ENCODE data around the gene APOBEC3H. TPM values are rescaled to one million over a fixed set of nuclear protein-coding genes. Genes with fewer than 3 reads are reported as not detected.

Gene APOBEC3H
- total RNA-seq, 1 experiment from 2014 or later: not detected

DNA sequence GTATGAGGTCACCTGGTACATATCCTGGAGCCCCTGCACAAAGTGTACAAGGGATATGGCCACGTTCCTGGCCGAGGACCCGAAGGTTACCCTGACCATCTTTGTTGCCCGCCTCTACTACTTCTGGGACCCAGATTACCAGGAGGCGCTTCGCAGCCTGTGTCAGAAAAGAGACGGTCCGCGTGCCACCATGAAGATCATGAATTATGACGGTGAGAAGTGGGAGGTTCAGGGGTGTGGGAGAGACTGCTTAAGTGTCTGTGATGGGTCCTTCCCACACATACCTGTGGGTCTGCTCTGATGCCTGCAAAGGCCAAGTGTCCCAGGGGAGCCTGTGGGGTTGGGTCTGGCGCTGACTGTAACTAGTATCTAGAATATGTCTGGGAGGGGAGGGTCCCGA is 16.0 kb upstream of the APOBEC3H start:
- no peaks in the 10 kb centered on the region; the same call in 1 of the 2 replicates for H3K4me1 ChIP-seq (ENCODE audit: control insufficient read depth, insufficient read depth, low read length)
- H3K4me3 ChIP-seq (ENCODE audit: low read depth in 2 of 2, low read length in 2 of 2): no peak overlapping the region
- ChIA-PET POLR2A (no interaction called here), CTCF (interaction anchor here (0.6 kb wide), 1 partner anchor 16 kb away, joined by 6 read pairs; no protein-coding TSS in a partner anchor)
- H3K27ac ChIP-seq (ENCODE audit: low read length): no peak overlapping the region
- in situ Hi-C loops (cut with HindIII; ENCODE audit: low pct_unique_long_range_greater_than_20kb, low sequenced_read_pairs): no loop called here
- H3K36me3 ChIP-seq (ENCODE audit: control insufficient read depth, insufficient read depth, low read length): no peaks in the 10 kb centered on the region
- no peak for DNase-seq (ENCODE audit: low read depth, low spot score)
- no TSS peak for BruUV-seq (replicated peaks)
- ATAC-seq: no peak
- TF ChIP-seq, protein P1, sequence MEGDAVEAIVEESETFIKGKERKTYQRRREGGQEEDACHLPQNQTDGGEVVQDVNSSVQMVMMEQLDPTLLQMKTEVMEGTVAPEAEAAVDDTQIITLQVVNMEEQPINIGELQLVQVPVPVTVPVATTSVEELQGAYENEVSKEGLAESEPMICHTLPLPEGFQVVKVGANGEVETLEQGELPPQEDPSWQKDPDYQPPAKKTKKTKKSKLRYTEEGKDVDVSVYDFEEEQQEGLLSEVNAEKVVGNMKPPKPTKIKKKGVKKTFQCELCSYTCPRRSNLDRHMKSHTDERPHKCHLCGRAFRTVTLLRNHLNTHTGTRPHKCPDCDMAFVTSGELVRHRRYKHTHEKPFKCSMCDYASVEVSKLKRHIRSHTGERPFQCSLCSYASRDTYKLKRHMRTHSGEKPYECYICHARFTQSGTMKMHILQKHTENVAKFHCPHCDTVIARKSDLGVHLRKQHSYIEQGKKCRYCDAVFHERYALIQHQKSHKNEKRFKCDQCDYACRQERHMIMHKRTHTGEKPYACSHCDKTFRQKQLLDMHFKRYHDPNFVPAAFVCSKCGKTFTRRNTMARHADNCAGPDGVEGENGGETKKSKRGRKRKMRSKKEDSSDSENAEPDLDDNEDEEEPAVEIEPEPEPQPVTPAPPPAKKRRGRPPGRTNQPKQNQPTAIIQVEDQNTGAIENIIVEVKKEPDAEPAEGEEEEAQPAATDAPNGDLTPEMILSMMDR (IDR thresholded peaks at IDR 0.05): no peak
- TF ChIP-seq TCF7L2 (IDR thresholded peaks at IDR 0.05; ENCODE audit: low read depth, low read length): no peak
- no peak for TF ChIP-seq POLR2AphosphoS5 (IDR thresholded peaks at IDR 0.05; ENCODE audit: low read depth, low read length)
- H3K9me3 ChIP-seq (ENCODE audit: control insufficient read depth, insufficient read depth, low read depth, low read length): no peaks in the 10 kb centered on the region
- intact Hi-C loops (cut with micrococcal nuclease; ENCODE audit: unreplicated experiment): no loop called here
- no peaks in the 10 kb centered on the region for H3K27me3 ChIP-seq (ENCODE audit: control insufficient read depth, insufficient read depth, low read length)

DNA sequence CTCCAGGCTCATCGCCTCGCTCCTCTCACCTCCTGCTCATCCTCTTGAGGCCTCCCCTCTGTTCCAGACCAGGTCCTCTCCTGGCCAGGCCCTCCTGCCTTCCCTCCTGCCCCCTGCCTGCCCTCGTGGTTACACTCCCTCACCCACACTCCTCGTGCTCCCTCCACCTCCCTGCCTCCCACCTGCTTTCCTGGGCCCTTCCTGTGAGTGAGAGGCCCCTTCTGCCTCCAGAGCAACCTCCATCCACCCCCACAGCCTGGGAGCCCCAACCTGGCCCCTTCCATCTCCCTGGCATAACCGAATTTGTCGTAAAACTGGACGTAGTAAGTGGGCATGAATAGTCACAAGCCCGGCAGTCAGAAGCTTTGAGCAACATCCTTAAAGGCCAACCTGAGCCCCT is 15.4 kb upstream of the APOBEC3H start:
- Histone ChIP-seq H3K4me3 (ENCODE audit: low read depth in 2 of 2, low read length in 2 of 2) (no peak overlapping the region), H3K36me3 (ENCODE audit: control insufficient read depth, insufficient read depth, low read length) (no peaks in the 10 kb centered on the region), H3K27me3 (ENCODE audit: control insufficient read depth, insufficient read depth, low read length) (no peaks in the 10 kb centered on the region), H3K27ac (ENCODE audit: low read length) (no peak overlapping the region), H3K9me3 (ENCODE audit: control insufficient read depth, insufficient read depth, low read depth, low read length) (no peaks in the 10 kb centered on the region), H3K4me1 (ENCODE audit: control insufficient read depth, insufficient read depth, low read length) (no peaks in the 10 kb centered on the region; the same call in 1 of the 2 replicates)
- intact Hi-C loops (cut with micrococcal nuclease; ENCODE audit: unreplicated experiment) (no loop called here), in situ Hi-C loops (cut with HindIII; ENCODE audit: low pct_unique_long_range_greater_than_20kb, low sequenced_read_pairs) (no loop called here)
- ChIA-PET CTCF (no interaction called here), POLR2A (no interaction called here)
- TF ChIP-seq SIN3A (IDR thresholded peaks at IDR 0.05; ENCODE audit: borderline replicate concordance, insufficient read depth, low read depth, low read length) (no peak), TCF7L2 (IDR thresholded peaks at IDR 0.05; ENCODE audit: low read depth, low read length) (no peak), POLR2AphosphoS5 (IDR thresholded peaks at IDR 0.05; ENCODE audit: low read depth, low read length) (no peak)
- TF ChIP-seq, protein P1 (IDR thresholded peaks at IDR 0.05): no peak
- TF ChIP-seq, protein P2, sequence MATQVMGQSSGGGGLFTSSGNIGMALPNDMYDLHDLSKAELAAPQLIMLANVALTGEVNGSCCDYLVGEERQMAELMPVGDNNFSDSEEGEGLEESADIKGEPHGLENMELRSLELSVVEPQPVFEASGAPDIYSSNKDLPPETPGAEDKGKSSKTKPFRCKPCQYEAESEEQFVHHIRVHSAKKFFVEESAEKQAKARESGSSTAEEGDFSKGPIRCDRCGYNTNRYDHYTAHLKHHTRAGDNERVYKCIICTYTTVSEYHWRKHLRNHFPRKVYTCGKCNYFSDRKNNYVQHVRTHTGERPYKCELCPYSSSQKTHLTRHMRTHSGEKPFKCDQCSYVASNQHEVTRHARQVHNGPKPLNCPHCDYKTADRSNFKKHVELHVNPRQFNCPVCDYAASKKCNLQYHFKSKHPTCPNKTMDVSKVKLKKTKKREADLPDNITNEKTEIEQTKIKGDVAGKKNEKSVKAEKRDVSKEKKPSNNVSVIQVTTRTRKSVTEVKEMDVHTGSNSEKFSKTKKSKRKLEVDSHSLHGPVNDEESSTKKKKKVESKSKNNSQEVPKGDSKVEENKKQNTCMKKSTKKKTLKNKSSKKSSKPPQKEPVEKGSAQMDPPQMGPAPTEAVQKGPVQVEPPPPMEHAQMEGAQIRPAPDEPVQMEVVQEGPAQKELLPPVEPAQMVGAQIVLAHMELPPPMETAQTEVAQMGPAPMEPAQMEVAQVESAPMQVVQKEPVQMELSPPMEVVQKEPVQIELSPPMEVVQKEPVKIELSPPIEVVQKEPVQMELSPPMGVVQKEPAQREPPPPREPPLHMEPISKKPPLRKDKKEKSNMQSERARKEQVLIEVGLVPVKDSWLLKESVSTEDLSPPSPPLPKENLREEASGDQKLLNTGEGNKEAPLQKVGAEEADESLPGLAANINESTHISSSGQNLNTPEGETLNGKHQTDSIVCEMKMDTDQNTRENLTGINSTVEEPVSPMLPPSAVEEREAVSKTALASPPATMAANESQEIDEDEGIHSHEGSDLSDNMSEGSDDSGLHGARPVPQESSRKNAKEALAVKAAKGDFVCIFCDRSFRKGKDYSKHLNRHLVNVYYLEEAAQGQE (IDR thresholded peaks at IDR 0.05; ENCODE audit: insufficient read depth in 1 of 2, low read depth in 2 of 2, low read length in 1 of 2): no peak
- DNase-seq (ENCODE audit: low read depth, low spot score) (no peak), ATAC-seq (no peak)
- BruUV-seq (replicated peaks): no TSS peak

Measured in Panc1 (cell line).